ENCODE results near the gene TESK1. TPM values are rescaled to one million over a fixed set of nuclear protein-coding genes. Genes with fewer than 3 reads are reported as not detected.

TESK1 gene
- total and polyA plus RNA-seq, 2 donors (not counting 1 experiment from before 2014, with no cell fraction given): 43.8 to 94.1 TPM

GRCh38 chr9:35562895-35563780 is 41.9 kb upstream of the TESK1 start:
- no peak overlapping the region for H3K9ac ChIP-seq (ENCODE audit: low read length)
- Mint-ChIP-seq H3K9me3 (ENCODE audit: insufficient read depth) (no peaks in the 10 kb centered on the region), H3K27ac (no peak overlapping the region), H3K4me3 (no peak overlapping the region), H3K4me1 (peaks cover 7% of the 10 kb centered on the region), H3K27me3 (no peaks in the 10 kb centered on the region)
- no peak overlapping the region for H2AFZ ChIP-seq (ENCODE audit: insufficient read depth, low read depth, low read length, poor library complexity, severe bottlenecking)
- no peaks in the 10 kb centered on the region for H3K79me2 ChIP-seq (ENCODE audit: control insufficient read depth, insufficient read depth, low read length)
- no peak for TF ChIP-seq CTCF (IDR thresholded peaks at IDR 0.05)
- TF ChIP-seq EZH2 (IDR thresholded peaks at IDR 0.05; ENCODE audit: borderline replicate concordance, insufficient read depth, low read depth, low read length, poor library complexity, severe bottlenecking): no peak
- H3K4me3 ChIP-seq (ENCODE audit: control extremely low read depth in 1 of 5, extremely low read depth in 1 of 5, insufficient read depth in 1 of 5, low read depth in 2 of 5, low read length in 4 of 5): no peak overlapping the region
- no peak for DNase-seq
- no peaks in the 10 kb centered on the region for H3K9me3 ChIP-seq (ENCODE audit: control extremely low read depth in 1 of 3, control insufficient read depth in 2 of 3, insufficient read depth in 1 of 3, low read length in 2 of 3)
- H3K36me3 ChIP-seq (replicated peaks in 1 of 2; ENCODE audit: control extremely low read depth in 1 of 2, control insufficient read depth in 1 of 2, extremely low read depth in 1 of 2, insufficient read depth in 2 of 2, low read length in 1 of 2): no peaks in the 10 kb centered on the region
- no peak for ATAC-seq (ENCODE audit: low read depth)
- POLR2A ChIA-PET: no interaction called here
- H3K27me3 ChIP-seq (replicated peaks in 1 of 4; ENCODE audit: control extremely low read depth in 1 of 4, control insufficient read depth in 3 of 4, insufficient read depth in 4 of 4, low read length in 3 of 4): no peaks in the 10 kb centered on the region
- no peak overlapping the region for H3K27ac ChIP-seq (ENCODE audit: low read length in 2 of 2)
- intact Hi-C loops (cut with micrococcal nuclease): no loop called here
- whole genome bisulfite sequencing (ENCODE audit: insufficient coverage): 93% methylated on average over 15 of the region's 20 CpGs
- no peak overlapping the region for H3K4me2 ChIP-seq (replicated peaks; ENCODE audit: low read depth, low read length, poor library complexity, severe bottlenecking)
- H4K20me1 ChIP-seq (ENCODE audit: control insufficient read depth, insufficient read depth, low read length, poor library complexity, severe bottlenecking): no peaks in the 10 kb centered on the region
- H3K4me1 ChIP-seq (ENCODE audit: control insufficient read depth in 2 of 2, insufficient read depth in 2 of 2, low read length in 2 of 2): peaks cover 4 to 5% of the 10 kb centered on the region in 2 donors
- CTCF ChIA-PET: no interaction called here

GRCh38 chr9:35563791-35564197 is 41.3 kb upstream of the TESK1 start:
- ChIA-PET CTCF (no interaction called here), POLR2A (no interaction called here)
- Histone ChIP-seq H3K9me3 (ENCODE audit: control extremely low read depth in 1 of 3, control insufficient read depth in 2 of 3, insufficient read depth in 1 of 3, low read length in 2 of 3) (no peaks in the 10 kb centered on the region), H3K27me3 (replicated peaks in 1 of 4; ENCODE audit: control extremely low read depth in 1 of 4, control insufficient read depth in 3 of 4, insufficient read depth in 4 of 4, low read length in 3 of 4) (no peaks in the 10 kb centered on the region), H3K4me2 (replicated peaks; ENCODE audit: low read depth, low read length, poor library complexity, severe bottlenecking) (no peak overlapping the region), H3K4me1 (ENCODE audit: control insufficient read depth in 2 of 2, insufficient read depth in 2 of 2, low read length in 2 of 2) (peaks cover 4 to 5% of the 10 kb centered on the region in 2 donors), H3K79me2 (ENCODE audit: control insufficient read depth, insufficient read depth, low read length) (no peaks in the 10 kb centered on the region), H3K27ac (ENCODE audit: low read length in 2 of 2) (no peak overlapping the region), H4K20me1 (ENCODE audit: control insufficient read depth, insufficient read depth, low read length, poor library complexity, severe bottlenecking) (no peaks in the 10 kb centered on the region), H3K4me3 (ENCODE audit: control extremely low read depth in 1 of 5, extremely low read depth in 1 of 5, insufficient read depth in 1 of 5, low read depth in 2 of 5, low read length in 4 of 5) (no peak overlapping the region), H3K36me3 (replicated peaks in 1 of 2; ENCODE audit: control extremely low read depth in 1 of 2, control insufficient read depth in 1 of 2, extremely low read depth in 1 of 2, insufficient read depth in 2 of 2, low read length in 1 of 2) (no peaks in the 10 kb centered on the region), H2AFZ (ENCODE audit: insufficient read depth, low read depth, low read length, poor library complexity, severe bottlenecking) (no peak overlapping the region), H3K9ac (ENCODE audit: low read length) (no peak overlapping the region)
- ATAC-seq (ENCODE audit: low read depth) (no peak), DNase-seq (no peak)
- Mint-ChIP-seq H3K27ac (no peak overlapping the region), H3K4me1 (peaks cover 6% of the 10 kb centered on the region), H3K4me3 (peak overlapping the region; percentile 24), H3K9me3 (ENCODE audit: insufficient read depth) (no peaks in the 10 kb centered on the region), H3K27me3 (no peaks in the 10 kb centered on the region)
- 62% methylated on average over 14 of the region's 14 CpGs for WGBS (ENCODE audit: insufficient coverage)
- intact Hi-C loops (cut with micrococcal nuclease): no loop called here
- TF ChIP-seq CTCF (IDR thresholded peaks at IDR 0.05): no peak
- TF ChIP-seq EZH2 (IDR thresholded peaks at IDR 0.05; ENCODE audit: borderline replicate concordance, insufficient read depth, low read depth, low read length, poor library complexity, severe bottlenecking): no peak

All from B cell (primary cell).